ENCODE data around the gene TBCEL. TPM values are rescaled to one million over a fixed set of nuclear protein-coding genes. Genes with fewer than 3 reads are reported as not detected.

The TBCEL gene
- polyA plus RNA-seq, 1 donor (not counting 4 experiments of a cell fraction or from before 2014, with no cell fraction given) = 15.1 TPM

DNA sequence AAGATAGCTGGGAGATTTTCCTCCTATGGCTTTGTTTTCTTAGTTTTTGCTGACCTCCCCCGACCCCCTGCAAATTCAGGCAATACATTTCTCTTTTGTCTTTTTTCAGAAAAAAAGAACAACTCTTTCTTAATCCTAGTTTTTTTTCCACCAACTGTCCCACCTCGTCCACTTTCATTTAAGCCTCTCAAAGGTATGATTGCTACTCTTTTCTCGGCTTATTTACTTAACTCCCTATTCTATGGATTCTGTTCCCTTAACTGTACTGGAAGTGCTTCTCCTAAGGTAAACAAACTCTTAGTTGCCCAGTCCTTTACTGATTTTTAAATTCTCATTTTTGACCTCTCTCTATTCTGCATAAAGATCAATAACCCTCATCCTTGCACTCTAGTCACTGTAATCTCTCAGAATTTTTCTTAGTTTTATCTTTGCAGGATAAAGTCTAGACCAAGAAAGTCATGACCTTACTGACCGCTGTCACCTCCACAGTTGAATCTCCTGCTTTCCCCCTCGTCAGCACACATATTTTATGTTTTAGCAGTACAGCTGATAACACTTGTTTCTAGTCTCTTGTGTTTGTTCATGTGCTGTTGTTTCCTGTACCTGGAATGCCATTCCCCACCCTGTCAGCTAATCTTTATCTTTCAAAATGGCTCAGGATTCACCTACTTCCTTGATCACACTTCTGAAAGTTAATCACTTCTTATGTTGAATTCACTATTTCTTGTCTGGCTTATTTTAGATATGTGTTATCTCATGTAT is 14.9 kb downstream of the TBCEL start:
- Histone ChIP-seq H3K4me1 (ENCODE audit: control insufficient read depth, extremely low read depth, insufficient read depth, low read length) (no peaks in the 10 kb centered on the region), H3K4me3 (ENCODE audit: control insufficient read depth in 2 of 3, extremely low read depth in 1 of 3, insufficient read depth in 2 of 3, low read depth in 1 of 3, low read length in 3 of 3) (no peak overlapping the region), H3K4me2 (ENCODE audit: control insufficient read depth, extremely low read depth, insufficient read depth, low read depth, low read length) (no peak overlapping the region), H3K27me3 (ENCODE audit: control insufficient read depth, extremely low read depth, insufficient read depth, low read length) (no peaks in the 10 kb centered on the region), H3K27ac (ENCODE audit: control insufficient read depth, insufficient read depth, low read length) (no peak overlapping the region), H4K20me1 (ENCODE audit: control insufficient read depth, extremely low read depth, insufficient read depth, low read length) (no peaks in the 10 kb centered on the region), H3K9ac (ENCODE audit: control insufficient read depth, extremely low read depth, insufficient read depth, low read length) (no peak overlapping the region), H3K9me3 (ENCODE audit: control insufficient read depth, low read depth, low read length) (no peaks in the 10 kb centered on the region), H3K36me3 (ENCODE audit: control insufficient read depth in 2 of 2, extremely low read depth in 1 of 2, insufficient read depth in 2 of 2, low read length in 2 of 2) (no peaks in the 10 kb centered on the region), H2AFZ (ENCODE audit: control insufficient read depth, low read length) (no peak overlapping the region), H3K9me1 (ENCODE audit: control insufficient read depth, extremely low read depth, insufficient read depth, low read length) (no peaks in the 10 kb centered on the region), H3K79me2 (ENCODE audit: control insufficient read depth, insufficient read depth, low read length) (no peaks in the 10 kb centered on the region)
- dilution Hi-C loops (cut with MboI; ENCODE audit: extremely low pct_ligation_motif_present, low sequenced_read_pairs) = no loop called here
- TF ChIP-seq, protein P1, sequence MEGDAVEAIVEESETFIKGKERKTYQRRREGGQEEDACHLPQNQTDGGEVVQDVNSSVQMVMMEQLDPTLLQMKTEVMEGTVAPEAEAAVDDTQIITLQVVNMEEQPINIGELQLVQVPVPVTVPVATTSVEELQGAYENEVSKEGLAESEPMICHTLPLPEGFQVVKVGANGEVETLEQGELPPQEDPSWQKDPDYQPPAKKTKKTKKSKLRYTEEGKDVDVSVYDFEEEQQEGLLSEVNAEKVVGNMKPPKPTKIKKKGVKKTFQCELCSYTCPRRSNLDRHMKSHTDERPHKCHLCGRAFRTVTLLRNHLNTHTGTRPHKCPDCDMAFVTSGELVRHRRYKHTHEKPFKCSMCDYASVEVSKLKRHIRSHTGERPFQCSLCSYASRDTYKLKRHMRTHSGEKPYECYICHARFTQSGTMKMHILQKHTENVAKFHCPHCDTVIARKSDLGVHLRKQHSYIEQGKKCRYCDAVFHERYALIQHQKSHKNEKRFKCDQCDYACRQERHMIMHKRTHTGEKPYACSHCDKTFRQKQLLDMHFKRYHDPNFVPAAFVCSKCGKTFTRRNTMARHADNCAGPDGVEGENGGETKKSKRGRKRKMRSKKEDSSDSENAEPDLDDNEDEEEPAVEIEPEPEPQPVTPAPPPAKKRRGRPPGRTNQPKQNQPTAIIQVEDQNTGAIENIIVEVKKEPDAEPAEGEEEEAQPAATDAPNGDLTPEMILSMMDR (optimal IDR thresholded peaks at IDR 0.05 in 1 of 3, IDR thresholded peaks at IDR 0.05 in 1 of 3, conservative IDR thresholded peaks at IDR 0.05 in 1 of 3; ENCODE audit: extremely low read depth in 1 of 3, insufficient read depth in 2 of 3, low read length in 3 of 3) = no peak
- no peak for TF ChIP-seq EZH2 (IDR thresholded peaks at IDR 0.05; ENCODE audit: low read length)
- DNase-seq (ENCODE audit: low read depth, low spot score) = no peak
- no peak for FAIRE-seq

DNA sequence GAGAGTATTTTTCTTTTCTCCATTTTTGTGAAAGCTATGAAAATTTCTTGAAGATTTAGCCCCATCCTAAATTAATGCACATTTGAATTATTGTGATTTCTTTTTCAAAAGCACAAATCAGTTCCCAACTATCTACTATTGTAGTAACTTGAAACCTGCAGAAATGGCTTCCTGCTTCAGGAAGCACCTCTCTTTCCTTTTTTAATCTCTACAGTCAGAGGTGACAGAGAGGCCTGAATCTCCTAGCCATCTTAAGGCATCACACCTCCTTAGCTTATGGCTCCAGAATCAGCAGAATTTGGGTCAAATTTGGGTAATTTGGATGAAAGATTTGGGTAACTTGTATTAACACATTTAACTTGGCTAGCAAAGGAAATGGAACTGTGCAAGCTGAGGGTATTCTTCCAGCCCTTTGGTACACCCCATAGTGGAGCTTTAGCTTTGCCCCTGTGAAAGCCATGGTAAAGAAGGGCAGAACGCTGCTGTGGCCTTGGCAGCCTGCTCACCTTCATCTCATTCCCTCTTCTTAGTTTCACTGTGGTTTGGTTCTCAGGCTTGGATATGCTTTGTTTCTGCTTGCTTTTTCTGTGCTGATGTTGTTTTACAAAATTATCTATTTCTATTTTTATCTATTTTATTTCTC is 16.2 kb downstream of the TBCEL start:
- H3K27me3 ChIP-seq (ENCODE audit: control insufficient read depth, extremely low read depth, insufficient read depth, low read length) = no peaks in the 10 kb centered on the region
- TF ChIP-seq, protein P1 (optimal IDR thresholded peaks at IDR 0.05 in 1 of 3, IDR thresholded peaks at IDR 0.05 in 1 of 3, conservative IDR thresholded peaks at IDR 0.05 in 1 of 3; ENCODE audit: extremely low read depth in 1 of 3, insufficient read depth in 2 of 3, low read length in 3 of 3) = no peak
- TF ChIP-seq EZH2 (IDR thresholded peaks at IDR 0.05; ENCODE audit: low read length) = no peak
- H3K9ac ChIP-seq (ENCODE audit: control insufficient read depth, extremely low read depth, insufficient read depth, low read length) = no peak overlapping the region
- no peaks in the 10 kb centered on the region for H3K9me1 ChIP-seq (ENCODE audit: control insufficient read depth, extremely low read depth, insufficient read depth, low read length)
- no peak overlapping the region for H3K4me3 ChIP-seq (ENCODE audit: control insufficient read depth in 2 of 3, extremely low read depth in 1 of 3, insufficient read depth in 2 of 3, low read depth in 1 of 3, low read length in 3 of 3)
- H3K4me1 ChIP-seq (ENCODE audit: control insufficient read depth, extremely low read depth, insufficient read depth, low read length) = no peaks in the 10 kb centered on the region
- no peaks in the 10 kb centered on the region for H4K20me1 ChIP-seq (ENCODE audit: control insufficient read depth, extremely low read depth, insufficient read depth, low read length)
- no peak overlapping the region for H3K4me2 ChIP-seq (ENCODE audit: control insufficient read depth, extremely low read depth, insufficient read depth, low read depth, low read length)
- H3K36me3 ChIP-seq (ENCODE audit: control insufficient read depth in 2 of 2, extremely low read depth in 1 of 2, insufficient read depth in 2 of 2, low read length in 2 of 2) = no peaks in the 10 kb centered on the region
- no peak for DNase-seq (ENCODE audit: low read depth, low spot score)
- no peak for FAIRE-seq
- no peaks in the 10 kb centered on the region for H3K79me2 ChIP-seq (ENCODE audit: control insufficient read depth, insufficient read depth, low read length)
- H2AFZ ChIP-seq (ENCODE audit: control insufficient read depth, low read length) = no peak overlapping the region
- dilution Hi-C loops (cut with MboI; ENCODE audit: extremely low pct_ligation_motif_present, low sequenced_read_pairs) = no loop called here
- no peak overlapping the region for H3K27ac ChIP-seq (ENCODE audit: control insufficient read depth, insufficient read depth, low read length)
- no peaks in the 10 kb centered on the region for H3K9me3 ChIP-seq (ENCODE audit: control insufficient read depth, low read depth, low read length)

Data from keratinocyte (primary cell).